Omental fat pad (tissue), 4 donors: ENCODE data around the gene DOK6. TPM values are rescaled to one million over a fixed set of nuclear protein-coding genes. Genes with fewer than 3 reads are reported as not detected.

ENCODE experiments used
- ATAC-seq: fragments of 150-250 bp; one replicate; pipeline ENCODE4 v1.9.1; 2016; ENCODE audit warnings: mild to moderate bottlenecking, moderate library complexity; ENCODE audit not compliant: low FRiP score
- DNase-seq: peaks from one replicate; pipeline ENCODE4 v3.0.0-alpha.2; 2019; ENCODE audit warnings: low spot score
- total RNA-seq, 4 donors: library from RNA; depleted of rRNA; stranded (reverse); fragments of >200 nt; gene quantifications; one replicate each; pipeline ENCODE4 v1.1.0, GENCODE V29; 2016
- TF ChIP-seq, protein P1 (sequence below), 3 donors: fragments of 450-650 bp; IDR thresholded peaks; one replicate each; pipeline ENCODE4 v1.5.1; 2016 to 2017; ENCODE audit warnings: antibody characterized with exemption in 3 of 3, mild to moderate bottlenecking in 3 of 3, moderate library complexity in 2 of 3

The DOK6 gene
- total RNA-seq, 4 donors from 2014 or later, result 0.19 to 2.7 (median 1.5) TPM

DNA sequence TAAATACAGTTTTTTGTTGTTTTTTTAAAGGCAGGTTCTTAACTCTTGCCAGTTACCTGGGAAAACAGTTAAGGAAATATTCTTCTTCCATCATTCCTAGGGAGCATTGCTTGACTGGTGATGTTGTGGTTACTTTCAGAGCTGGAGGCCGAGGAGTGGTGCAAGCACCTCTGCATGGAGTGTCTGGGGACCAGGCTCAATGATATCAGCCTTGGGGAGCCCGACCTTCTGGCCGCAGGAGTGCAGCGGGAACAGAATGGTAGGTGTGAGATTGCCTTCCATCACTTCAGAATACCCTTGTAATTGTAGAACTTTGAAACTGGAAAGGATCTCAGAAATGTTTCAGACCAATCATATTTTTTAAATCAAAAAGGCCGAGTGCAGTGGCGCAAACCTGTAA, 276.9 kb downstream of the DOK6 start:
- DNase-seq, result no peak
- ATAC-seq, result no peak
- TF ChIP-seq, protein P1, sequence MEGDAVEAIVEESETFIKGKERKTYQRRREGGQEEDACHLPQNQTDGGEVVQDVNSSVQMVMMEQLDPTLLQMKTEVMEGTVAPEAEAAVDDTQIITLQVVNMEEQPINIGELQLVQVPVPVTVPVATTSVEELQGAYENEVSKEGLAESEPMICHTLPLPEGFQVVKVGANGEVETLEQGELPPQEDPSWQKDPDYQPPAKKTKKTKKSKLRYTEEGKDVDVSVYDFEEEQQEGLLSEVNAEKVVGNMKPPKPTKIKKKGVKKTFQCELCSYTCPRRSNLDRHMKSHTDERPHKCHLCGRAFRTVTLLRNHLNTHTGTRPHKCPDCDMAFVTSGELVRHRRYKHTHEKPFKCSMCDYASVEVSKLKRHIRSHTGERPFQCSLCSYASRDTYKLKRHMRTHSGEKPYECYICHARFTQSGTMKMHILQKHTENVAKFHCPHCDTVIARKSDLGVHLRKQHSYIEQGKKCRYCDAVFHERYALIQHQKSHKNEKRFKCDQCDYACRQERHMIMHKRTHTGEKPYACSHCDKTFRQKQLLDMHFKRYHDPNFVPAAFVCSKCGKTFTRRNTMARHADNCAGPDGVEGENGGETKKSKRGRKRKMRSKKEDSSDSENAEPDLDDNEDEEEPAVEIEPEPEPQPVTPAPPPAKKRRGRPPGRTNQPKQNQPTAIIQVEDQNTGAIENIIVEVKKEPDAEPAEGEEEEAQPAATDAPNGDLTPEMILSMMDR (IDR thresholded peaks at IDR 0.05), result no peak

DNA sequence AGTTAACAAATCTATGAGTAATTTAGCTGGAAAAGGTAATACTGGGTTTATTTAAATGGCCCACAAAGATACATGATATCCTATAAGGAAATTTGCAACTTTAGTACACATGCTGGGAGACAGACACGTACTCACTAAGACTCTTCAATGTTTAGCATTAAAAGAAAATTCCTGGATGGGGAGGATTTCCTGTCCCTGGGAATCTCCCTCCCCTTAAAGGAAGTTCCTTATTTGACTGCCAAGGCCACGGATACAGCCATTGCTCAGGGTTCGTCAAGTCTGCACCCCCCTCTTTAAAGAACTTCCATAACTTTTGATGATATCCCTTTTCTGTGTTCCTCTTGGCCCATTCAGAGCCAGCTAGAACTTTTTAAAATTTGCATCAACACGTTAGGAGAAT, 279.4 kb downstream of the DOK6 start:
- no peak for DNase-seq
- TF ChIP-seq, protein P1 (IDR thresholded peaks at IDR 0.05), result no peak
- no peak for ATAC-seq

DNA sequence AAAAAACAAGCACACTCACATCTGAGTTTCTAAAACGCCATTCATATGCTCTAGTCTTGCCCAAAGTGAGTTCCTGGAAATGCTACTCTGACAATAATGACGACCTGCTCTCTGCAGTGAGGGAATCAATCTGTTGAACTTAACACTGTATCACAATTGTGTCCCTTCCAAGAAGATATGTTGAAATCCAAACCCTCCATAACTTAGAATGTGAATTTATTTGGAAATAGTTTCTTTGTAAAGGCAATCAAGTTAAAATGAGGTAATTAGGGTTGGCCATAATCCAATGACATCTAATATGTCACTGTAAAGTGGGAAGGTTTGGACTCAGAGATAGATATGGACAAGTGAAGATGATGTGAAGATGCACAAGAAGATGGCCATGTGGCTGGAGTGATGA, 282.5 kb downstream of the DOK6 start:
- TF ChIP-seq, protein P1 (IDR thresholded peaks at IDR 0.05), result no peak
- DNase-seq (no peak), ATAC-seq (no peak)

DNA sequence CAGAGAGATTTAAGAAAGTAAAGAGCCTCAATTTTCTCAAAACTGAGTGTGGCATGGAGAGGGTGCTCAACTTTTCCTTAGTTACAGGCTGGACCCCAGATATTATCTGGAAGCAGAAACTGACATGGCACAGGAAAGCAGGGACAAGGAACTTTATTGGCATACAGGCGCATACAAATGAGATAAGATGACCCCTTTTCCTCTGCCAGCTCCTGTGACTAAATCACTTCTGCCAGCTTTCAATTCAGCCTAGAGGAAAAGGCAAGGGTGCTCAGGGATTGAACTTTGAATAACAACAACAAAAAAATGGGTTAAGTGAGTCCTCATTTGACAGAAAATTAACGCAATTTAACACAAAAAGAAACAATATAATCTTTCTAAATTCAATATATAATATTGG, 284.1 kb downstream of the DOK6 start:
- DNase-seq, result no peak
- ATAC-seq, result no peak
- TF ChIP-seq, protein P1 (IDR thresholded peaks at IDR 0.05), result no peak

- TF ChIP-seq, protein P1 (IDR thresholded peaks at IDR 0.05), result no peak
- ATAC-seq, result no peak
- no peak for DNase-seq
Measured at GRCh38 chr18:69686861-69687260, 286.2 kb downstream of the DOK6 start.

- no peak for DNase-seq
- TF ChIP-seq, protein P1 (IDR thresholded peaks at IDR 0.05), result no peak
- ATAC-seq, result no peak
Measured at GRCh38 chr18:69689121-69689759, 288.6 kb downstream of the DOK6 start.

DNA sequence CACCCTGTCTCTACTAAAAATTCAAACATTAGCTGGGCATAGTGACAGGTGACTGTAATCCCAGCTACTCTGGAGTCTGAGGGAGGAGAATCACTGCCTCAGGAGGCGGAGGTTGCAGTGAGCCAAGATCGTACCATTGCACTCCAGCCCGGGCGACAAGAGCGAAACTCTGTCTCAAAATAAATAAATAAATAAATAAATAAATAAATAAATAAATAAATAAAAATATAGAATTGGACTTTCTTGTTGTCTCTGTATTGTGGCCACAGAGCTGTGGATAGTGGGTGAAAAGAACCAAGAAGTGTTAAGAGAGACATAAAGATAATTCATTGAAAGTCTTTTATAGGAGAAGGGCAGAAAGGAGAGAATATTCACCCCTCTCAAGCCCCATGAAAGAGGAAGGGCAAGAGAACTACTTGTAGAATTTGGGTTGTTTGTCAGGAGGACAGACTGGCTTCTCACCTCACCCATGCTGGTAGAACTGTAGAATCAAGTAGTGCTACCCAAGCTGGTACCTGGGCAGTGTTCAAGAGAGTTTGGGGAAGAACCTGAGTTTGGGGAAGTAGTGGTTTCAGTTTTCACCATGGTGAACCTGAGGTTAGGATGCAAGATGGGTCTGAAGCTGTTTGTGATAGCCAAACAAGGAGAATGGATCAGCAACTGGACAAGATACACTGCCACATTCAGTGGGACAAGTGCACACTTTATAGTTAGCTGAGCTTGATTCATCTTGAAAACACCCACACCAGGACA, 290.5 kb downstream of the DOK6 start:
- ATAC-seq (no peak), DNase-seq (no peak)

More for the DNA sequence above, 290.5 kb downstream of the DOK6 start:
- TF ChIP-seq, protein P1 (IDR thresholded peaks at IDR 0.05), result no peak
